Neutrophil (primary cell): ENCODE results near the gene CAMKK2.
A peak's percentile ranks its signal among the peaks of the same experiment; 100 is the strongest.

Source experiments
- H3K27ac ChIP-seq: fragments of 200-600 bp; sonication (generic); 2 replicates; pipeline ENCODE4 v1.5.1; 2016; ENCODE audit warnings: mild to moderate bottlenecking, moderate library complexity
- H3K27me3 ChIP-seq: fragments of 200-600 bp; sonication (generic); 2 replicates; pipeline ENCODE4 v1.6.0; 2016; ENCODE audit warnings: mild to moderate bottlenecking
- H3K36me3 ChIP-seq: fragments of 200-600 bp; sonication (generic); 2 replicates; pipeline ENCODE4 v1.5.1; 2017
- H3K4me1 ChIP-seq, 2 experiments: fragments of 200-600 bp in 1 of 2; sonication (generic) in 1 of 2; 1 replicate in 1 of 2; 2 replicates in 1 of 2; pipeline versions ENCODE4 v1.5.1 to v1.6.1; 2013 to 2016; ENCODE audit warnings: low read depth in 1 of 2, low read length in 1 of 2, mild to moderate bottlenecking in 1 of 2, moderate library complexity in 1 of 2; ENCODE audit not compliant: control insufficient read depth in 1 of 2, insufficient read depth in 1 of 2
- H3K4me3 ChIP-seq, 2 experiments: fragments of 200-600 bp in 1 of 2; sonication (generic) in 1 of 2; 1 replicate in 1 of 2; 2 replicates in 1 of 2; pipeline ENCODE4 v1.5.1; 2013 to 2016; ENCODE audit warnings: low read depth in 1 of 2, low read length in 1 of 2, mild to moderate bottlenecking in 1 of 2, moderate library complexity in 1 of 2
- H3K9me3 ChIP-seq: fragments of 200-600 bp; sonication (generic); 2 replicates; pipeline ENCODE4 v1.5.1; 2016
- TF ChIP-seq, protein P1 (sequence below): fragments of 200-600 bp; sonication (generic); IDR thresholded peaks from 2 replicates; pipeline ENCODE4 v1.5.1; 2016; ENCODE audit warnings: antibody characterized with exemption

CAMKK2 gene

GRCh38 chr12:121273364-121273896, 23.1 kb downstream of the CAMKK2 start:
- TF ChIP-seq, protein P1, sequence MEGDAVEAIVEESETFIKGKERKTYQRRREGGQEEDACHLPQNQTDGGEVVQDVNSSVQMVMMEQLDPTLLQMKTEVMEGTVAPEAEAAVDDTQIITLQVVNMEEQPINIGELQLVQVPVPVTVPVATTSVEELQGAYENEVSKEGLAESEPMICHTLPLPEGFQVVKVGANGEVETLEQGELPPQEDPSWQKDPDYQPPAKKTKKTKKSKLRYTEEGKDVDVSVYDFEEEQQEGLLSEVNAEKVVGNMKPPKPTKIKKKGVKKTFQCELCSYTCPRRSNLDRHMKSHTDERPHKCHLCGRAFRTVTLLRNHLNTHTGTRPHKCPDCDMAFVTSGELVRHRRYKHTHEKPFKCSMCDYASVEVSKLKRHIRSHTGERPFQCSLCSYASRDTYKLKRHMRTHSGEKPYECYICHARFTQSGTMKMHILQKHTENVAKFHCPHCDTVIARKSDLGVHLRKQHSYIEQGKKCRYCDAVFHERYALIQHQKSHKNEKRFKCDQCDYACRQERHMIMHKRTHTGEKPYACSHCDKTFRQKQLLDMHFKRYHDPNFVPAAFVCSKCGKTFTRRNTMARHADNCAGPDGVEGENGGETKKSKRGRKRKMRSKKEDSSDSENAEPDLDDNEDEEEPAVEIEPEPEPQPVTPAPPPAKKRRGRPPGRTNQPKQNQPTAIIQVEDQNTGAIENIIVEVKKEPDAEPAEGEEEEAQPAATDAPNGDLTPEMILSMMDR: no peak
- Histone ChIP-seq H3K36me3 (peaks cover 75% of the 10 kb centered on the region), H3K9me3 (no peaks in the 10 kb centered on the region), H3K4me1 (peaks cover 23% of the 10 kb centered on the region in 2 experiments), H3K27ac (peak overlapping the region; percentile 31), H3K27me3 (no peaks in the 10 kb centered on the region), H3K4me3 (no peak overlapping the region)

DNA sequence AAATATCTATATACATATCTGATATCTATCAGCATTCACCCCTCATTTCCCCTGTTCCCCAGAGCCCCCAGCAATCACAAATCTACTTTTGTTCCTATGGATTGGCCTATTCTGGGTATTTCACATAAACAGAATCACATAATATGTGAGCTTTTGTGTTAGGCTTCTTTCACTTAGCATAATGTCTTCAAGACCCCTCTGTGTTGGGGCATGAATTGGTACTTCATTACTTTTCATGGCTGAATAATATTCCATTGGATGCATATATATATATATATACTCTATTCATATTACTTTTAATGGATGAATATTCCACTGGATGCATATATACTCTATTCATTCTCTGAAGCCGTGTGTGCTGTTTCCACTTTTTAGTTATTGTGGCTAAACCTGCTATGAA, 28.7 kb downstream of the CAMKK2 start:
- H3K4me3 ChIP-seq: no peak overlapping the region
- TF ChIP-seq, protein P1: no peak
- peaks cover 94% of the 10 kb centered on the region for H3K36me3 ChIP-seq
- H3K9me3 ChIP-seq: no peaks in the 10 kb centered on the region
- no peaks in the 10 kb centered on the region for H3K27me3 ChIP-seq
- H3K4me1 ChIP-seq: no peaks in the 10 kb centered on the region
- no peak overlapping the region for H3K27ac ChIP-seq

DNA sequence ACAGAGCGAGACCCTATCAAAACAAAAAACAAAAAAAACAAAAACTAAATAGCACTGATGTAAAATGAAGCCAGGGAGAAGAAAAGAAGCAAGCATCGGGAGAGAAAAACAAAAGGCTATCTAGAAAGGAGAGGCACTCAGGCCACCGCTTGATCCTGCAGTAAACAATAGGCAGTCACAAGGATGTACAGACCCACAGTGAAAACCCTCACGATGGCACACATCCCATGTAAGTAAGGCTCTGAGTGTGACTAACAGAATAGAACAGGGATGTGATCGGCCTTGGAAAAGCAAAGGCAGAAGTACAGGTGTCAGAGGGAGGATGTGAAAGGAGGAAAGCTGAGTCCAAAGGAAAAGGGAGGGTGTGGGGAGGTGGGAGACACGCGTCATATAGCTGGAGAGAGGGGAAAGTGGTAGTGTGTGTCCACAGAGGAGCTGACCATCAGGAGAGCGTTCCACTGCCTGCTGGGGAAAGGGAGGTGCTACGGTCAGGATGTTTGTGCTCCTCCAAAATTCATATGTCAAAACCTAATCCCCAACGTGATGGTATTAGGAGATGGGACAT, 31.5 kb downstream of the CAMKK2 start:
- TF ChIP-seq, protein P1: no peak
- H3K4me3 ChIP-seq: no peak overlapping the region
- peak overlapping the region; percentile 38 for H3K27ac ChIP-seq
- no peaks in the 10 kb centered on the region for H3K27me3 ChIP-seq
- H3K36me3 ChIP-seq: peaks cover 98% of the 10 kb centered on the region
- no peaks in the 10 kb centered on the region for H3K4me1 ChIP-seq
- H3K9me3 ChIP-seq: no peaks in the 10 kb centered on the region

DNA sequence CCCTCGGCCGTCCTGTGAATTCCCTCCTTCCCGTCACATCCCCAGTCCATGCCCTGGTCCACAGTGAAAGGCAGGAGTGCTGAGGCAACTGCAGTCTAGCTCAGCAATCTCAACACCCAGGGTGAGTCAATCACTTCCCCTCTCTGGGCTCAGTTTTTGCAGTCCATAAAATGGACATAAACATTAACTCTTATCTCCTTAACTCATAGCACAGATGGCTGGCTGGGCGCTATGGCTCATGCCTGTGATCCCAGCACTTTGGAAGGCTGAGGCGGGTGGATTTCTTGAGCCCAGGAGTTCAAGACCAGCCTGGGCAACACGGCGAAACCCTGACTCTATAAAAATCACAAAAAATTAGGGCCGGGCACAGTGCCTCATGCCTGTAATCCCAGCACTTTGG, 32.4 kb downstream of the CAMKK2 start:
- Histone ChIP-seq H3K4me3 (no peak overlapping the region), H3K27me3 (no peaks in the 10 kb centered on the region), H3K27ac (peak overlapping the region; percentile 4), H3K4me1 (no peaks in the 10 kb centered on the region), H3K9me3 (no peaks in the 10 kb centered on the region), H3K36me3 (peaks cover 98% of the 10 kb centered on the region)
- TF ChIP-seq, protein P1: no peak

DNA sequence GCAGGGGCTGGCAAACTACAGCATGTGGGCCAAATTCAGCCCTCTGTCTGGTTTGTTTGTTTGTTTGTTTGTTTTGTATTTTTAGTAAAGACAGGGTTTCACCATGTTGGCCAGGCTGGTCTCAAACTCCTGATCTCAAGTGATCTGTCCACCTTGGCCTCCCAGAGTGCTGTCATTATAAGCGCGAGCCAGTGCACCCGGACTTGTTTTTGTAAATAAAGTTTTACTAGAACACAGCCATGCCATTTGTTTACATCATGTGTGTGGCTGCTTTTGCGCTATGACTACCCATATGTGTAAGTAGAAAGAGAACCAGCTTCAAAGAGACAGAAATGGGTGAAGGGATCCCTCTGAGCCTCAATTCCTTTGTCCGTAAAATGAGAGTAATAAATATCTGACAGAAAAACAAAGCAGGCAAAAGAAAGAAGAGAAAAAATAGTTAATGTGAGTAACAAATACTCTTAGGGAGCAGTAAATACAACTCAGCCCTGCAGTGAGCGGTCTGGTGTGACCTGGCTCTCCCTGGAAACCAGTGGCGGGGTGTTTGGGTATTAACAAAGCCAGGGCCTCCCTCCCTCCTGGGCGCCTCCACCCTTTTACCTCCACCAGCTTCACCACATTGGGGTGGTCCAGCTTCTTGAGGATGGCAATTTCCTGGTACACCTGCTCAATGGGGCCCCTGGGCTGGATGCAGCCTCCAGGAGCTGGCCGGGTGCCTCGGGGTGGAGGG, 33.1 kb downstream of the CAMKK2 start:
- Histone ChIP-seq H3K9me3 (no peaks in the 10 kb centered on the region), H3K36me3 (peaks cover 98% of the 10 kb centered on the region), H3K4me3 (no peak overlapping the region), H3K4me1 (no peaks in the 10 kb centered on the region), H3K27ac (no peak overlapping the region), H3K27me3 (no peaks in the 10 kb centered on the region)
- TF ChIP-seq, protein P1: no peak
